GM20000 (cell line): ENCODE results near the gene CCDC38.

Experiments used
- DNase-seq: peaks from one replicate; pipeline ENCODE4 v3.0.0; 2012; ENCODE audit warnings: low spot score
- TF ChIP-seq, protein P1 (sequence below): IDR thresholded peaks from 2 replicates; pipeline ENCODE4 v1.5.1; 2012; ENCODE audit warnings: mild to moderate bottlenecking, control low read depth; ENCODE audit errors: extremely low read depth, missing control alignments

CCDC38 gene

GRCh38 chr12:95908573-95908972 lies 33.8 kb downstream of the CCDC38 start:
- TF ChIP-seq, protein P1, sequence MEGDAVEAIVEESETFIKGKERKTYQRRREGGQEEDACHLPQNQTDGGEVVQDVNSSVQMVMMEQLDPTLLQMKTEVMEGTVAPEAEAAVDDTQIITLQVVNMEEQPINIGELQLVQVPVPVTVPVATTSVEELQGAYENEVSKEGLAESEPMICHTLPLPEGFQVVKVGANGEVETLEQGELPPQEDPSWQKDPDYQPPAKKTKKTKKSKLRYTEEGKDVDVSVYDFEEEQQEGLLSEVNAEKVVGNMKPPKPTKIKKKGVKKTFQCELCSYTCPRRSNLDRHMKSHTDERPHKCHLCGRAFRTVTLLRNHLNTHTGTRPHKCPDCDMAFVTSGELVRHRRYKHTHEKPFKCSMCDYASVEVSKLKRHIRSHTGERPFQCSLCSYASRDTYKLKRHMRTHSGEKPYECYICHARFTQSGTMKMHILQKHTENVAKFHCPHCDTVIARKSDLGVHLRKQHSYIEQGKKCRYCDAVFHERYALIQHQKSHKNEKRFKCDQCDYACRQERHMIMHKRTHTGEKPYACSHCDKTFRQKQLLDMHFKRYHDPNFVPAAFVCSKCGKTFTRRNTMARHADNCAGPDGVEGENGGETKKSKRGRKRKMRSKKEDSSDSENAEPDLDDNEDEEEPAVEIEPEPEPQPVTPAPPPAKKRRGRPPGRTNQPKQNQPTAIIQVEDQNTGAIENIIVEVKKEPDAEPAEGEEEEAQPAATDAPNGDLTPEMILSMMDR, result no peak
- no peak for DNase-seq

- no peak for DNase-seq
Observed at GRCh38 chr12:95898081-95898480, 44.3 kb downstream of the CCDC38 start.

DNA sequence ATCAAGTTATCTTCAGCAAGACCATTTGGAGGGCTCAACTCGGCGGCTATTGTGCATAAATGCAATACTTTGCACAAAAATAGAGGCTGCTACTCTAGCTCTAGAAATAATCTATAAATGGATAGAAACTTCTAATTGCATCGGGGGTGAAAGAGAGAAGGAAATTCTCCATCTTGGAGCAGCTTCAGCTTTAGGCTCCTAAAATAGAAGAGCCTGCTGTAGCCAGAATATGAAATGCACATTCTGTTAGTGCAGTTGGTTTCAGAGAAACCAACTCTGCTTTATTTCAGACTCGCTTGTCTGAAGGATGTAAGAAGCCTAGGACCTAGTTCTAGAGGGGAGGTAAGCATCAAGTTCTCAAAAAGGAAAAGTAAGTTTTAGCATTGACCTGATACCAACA lies 45.6 kb downstream of the CCDC38 start:
- DNase-seq, result no peak
- TF ChIP-seq, protein P1, result no peak

More at GRCh38 chr12:95898081-95898480, 44.3 kb downstream of the CCDC38 start:
- TF ChIP-seq, protein P1, result no peak

DNA sequence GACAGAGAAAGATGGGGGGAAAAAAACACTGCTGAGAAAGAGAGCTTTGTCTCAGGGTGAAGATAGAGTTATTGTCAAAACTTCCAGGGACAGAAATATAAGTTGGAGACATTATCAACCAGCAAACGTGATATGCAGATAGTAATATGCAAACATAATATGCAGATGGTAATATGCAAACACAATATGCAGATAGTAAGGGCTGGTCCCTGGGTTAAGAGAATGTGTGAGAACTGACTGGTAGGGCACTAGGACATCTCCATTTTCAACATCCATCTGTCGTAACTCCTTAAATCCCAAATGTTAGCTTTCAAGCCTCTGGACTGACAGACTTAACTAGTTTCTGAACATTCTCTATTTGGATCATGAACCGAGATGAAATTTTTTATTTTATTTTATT lies 51.5 kb downstream of the CCDC38 start:
- TF ChIP-seq, protein P1, result no peak
- DNase-seq, result no peak

DNA sequence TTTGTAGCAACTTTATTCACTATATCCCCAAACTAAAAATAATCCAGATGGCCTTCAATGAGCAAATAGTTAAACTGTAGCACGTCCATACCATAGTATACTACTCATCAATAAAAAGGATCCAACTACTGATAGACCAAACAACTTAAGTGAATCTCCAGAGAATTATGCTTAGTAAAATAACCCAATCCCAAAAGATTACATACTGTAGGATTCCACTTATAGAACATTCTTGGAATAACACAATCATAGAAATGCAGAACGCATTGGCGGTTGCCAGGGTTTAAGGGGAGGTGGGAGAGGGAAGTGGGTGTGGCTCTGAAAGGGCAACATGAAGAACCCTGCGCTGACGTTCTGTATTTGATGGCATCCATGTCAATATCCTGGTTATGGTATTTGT lies 55.1 kb downstream of the CCDC38 start:
- TF ChIP-seq, protein P1, result no peak
- DNase-seq, result no peak

DNA sequence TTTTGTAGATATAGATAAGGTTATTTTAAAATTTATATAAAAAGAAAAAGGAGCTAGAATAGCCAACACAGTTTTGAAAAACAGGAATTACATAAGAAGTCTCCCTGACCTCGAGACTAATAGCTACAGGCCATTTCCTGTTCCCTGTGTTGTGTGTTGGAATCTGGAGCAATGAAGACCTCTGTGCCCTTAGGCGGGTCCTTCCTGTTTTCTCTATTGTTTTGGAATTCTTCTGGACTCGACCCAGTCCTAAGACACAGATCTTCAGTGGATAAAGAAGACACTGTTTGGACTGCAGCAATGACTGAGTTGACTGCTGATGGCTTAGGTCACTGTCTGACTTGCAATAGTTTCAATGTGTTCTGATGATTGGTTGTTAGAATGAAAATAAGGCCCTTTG lies 57.4 kb downstream of the CCDC38 start:
- TF ChIP-seq, protein P1, result no peak
- no peak for DNase-seq

DNA sequence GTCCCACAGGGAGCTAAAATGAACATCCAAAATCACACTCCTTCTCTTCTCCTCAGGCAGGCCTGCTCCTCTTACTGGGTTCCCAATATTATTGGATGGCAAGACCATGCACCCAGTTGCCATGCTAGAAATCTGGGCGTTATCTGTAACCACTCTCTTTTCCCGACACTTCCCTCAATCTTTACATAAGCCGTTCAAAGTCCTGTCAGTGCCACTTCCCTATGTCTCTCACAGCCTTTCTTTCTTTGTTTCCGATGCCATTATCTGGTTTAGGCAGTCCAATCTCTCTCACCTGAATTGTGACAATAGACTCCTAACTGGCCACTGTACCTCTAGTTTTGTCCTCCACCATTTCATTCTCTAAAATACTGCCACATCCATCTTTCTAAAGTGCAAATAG lies 59.5 kb downstream of the CCDC38 start:
- no peak for DNase-seq

More for the DNA sequence above, 59.5 kb downstream of the CCDC38 start:
- TF ChIP-seq, protein P1, result no peak
